ENCODE results near the gene CCL5. TPM values are rescaled to one million over a fixed set of nuclear protein-coding genes. Genes with fewer than 3 reads are reported as not detected.

CCL5 gene
- total RNA-seq, 1 donor = 0.36 TPM

DNA sequence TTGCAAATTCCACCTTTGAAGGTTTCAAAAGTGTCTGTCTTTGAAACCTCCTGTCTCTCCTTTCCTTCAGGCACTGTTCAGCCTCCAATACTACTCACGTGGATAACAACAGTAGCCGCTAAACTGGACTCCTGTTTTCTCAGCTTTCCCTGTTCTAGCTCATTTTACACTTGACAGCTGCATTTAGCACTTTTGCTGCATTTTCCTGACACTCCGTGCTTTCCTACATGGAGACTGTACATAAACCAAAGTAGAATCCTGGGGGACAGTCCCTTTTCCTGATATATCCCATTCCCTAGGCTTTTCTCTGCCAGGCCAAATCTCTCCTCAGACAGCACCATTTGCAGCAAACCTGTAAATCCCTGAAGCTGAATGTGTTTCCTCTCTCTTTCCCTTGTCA lies 3.6 kb downstream of the CCL5 start:
- H2AFZ ChIP-seq (ENCODE audit: low read length) = no peak overlapping the region
- no peak for DNase-seq (ENCODE audit: insufficient read length, low spot score, missing footprints)
- no peaks in the 10 kb centered on the region for H3K9me3 ChIP-seq (ENCODE audit: low read depth, low read length)
- no peaks in the 10 kb centered on the region for H3K79me2 ChIP-seq (ENCODE audit: insufficient read depth, low read length)
- H4K20me1 ChIP-seq (ENCODE audit: insufficient read depth, low read length) = no peaks in the 10 kb centered on the region
- no peak overlapping the region for H3K4me2 ChIP-seq (ENCODE audit: insufficient read depth, low read length)
- TF ChIP-seq, protein P1, sequence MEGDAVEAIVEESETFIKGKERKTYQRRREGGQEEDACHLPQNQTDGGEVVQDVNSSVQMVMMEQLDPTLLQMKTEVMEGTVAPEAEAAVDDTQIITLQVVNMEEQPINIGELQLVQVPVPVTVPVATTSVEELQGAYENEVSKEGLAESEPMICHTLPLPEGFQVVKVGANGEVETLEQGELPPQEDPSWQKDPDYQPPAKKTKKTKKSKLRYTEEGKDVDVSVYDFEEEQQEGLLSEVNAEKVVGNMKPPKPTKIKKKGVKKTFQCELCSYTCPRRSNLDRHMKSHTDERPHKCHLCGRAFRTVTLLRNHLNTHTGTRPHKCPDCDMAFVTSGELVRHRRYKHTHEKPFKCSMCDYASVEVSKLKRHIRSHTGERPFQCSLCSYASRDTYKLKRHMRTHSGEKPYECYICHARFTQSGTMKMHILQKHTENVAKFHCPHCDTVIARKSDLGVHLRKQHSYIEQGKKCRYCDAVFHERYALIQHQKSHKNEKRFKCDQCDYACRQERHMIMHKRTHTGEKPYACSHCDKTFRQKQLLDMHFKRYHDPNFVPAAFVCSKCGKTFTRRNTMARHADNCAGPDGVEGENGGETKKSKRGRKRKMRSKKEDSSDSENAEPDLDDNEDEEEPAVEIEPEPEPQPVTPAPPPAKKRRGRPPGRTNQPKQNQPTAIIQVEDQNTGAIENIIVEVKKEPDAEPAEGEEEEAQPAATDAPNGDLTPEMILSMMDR (IDR thresholded peaks at IDR 0.05; ENCODE audit: extremely low read depth, low read depth, low read length) = no peak
- no peaks in the 10 kb centered on the region for H3K4me1 ChIP-seq (ENCODE audit: insufficient read depth, low read length)
- H3K27ac ChIP-seq (ENCODE audit: low read depth, low read length) = no peak overlapping the region
- H3K27me3 ChIP-seq (ENCODE audit: insufficient read depth, low read length) = no peaks in the 10 kb centered on the region
- H3K4me3 ChIP-seq (ENCODE audit: insufficient read depth, low read length) = no peak overlapping the region
- no peaks in the 10 kb centered on the region for H3K36me3 ChIP-seq (ENCODE audit: insufficient read depth, low read length)

DNA sequence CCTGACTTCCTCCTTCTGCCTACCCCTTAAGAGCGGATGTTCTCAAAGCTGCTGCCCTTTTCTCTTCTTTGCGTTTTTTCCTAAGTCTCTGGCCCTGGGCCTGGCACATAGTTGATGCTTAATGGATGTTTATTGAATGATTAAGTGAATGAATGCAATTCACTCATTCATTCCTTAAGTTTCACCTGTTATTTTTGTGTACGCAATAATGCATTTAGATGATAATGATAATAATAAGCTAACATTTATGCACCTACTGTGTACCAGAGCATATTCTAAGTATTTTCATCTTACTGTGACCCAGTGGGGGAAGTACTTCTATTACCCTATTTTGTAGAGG lies 4.4 kb downstream of the CCL5 start:
- no peaks in the 10 kb centered on the region for H3K4me1 ChIP-seq (ENCODE audit: insufficient read depth, low read length)
- no peak overlapping the region for H3K4me2 ChIP-seq (ENCODE audit: insufficient read depth, low read length)
- DNase-seq (ENCODE audit: insufficient read length, low spot score, missing footprints) = no peak
- H4K20me1 ChIP-seq (ENCODE audit: insufficient read depth, low read length) = no peaks in the 10 kb centered on the region
- H3K36me3 ChIP-seq (ENCODE audit: insufficient read depth, low read length) = no peaks in the 10 kb centered on the region
- no peak overlapping the region for H3K4me3 ChIP-seq (ENCODE audit: insufficient read depth, low read length)
- no peak overlapping the region for H2AFZ ChIP-seq (ENCODE audit: low read length)
- H3K27me3 ChIP-seq (ENCODE audit: insufficient read depth, low read length) = no peaks in the 10 kb centered on the region
- no peaks in the 10 kb centered on the region for H3K79me2 ChIP-seq (ENCODE audit: insufficient read depth, low read length)
- no peaks in the 10 kb centered on the region for H3K9me3 ChIP-seq (ENCODE audit: low read depth, low read length)
- no peak overlapping the region for H3K27ac ChIP-seq (ENCODE audit: low read depth, low read length)
- TF ChIP-seq, protein P1 (IDR thresholded peaks at IDR 0.05; ENCODE audit: extremely low read depth, low read depth, low read length) = no peak

DNA sequence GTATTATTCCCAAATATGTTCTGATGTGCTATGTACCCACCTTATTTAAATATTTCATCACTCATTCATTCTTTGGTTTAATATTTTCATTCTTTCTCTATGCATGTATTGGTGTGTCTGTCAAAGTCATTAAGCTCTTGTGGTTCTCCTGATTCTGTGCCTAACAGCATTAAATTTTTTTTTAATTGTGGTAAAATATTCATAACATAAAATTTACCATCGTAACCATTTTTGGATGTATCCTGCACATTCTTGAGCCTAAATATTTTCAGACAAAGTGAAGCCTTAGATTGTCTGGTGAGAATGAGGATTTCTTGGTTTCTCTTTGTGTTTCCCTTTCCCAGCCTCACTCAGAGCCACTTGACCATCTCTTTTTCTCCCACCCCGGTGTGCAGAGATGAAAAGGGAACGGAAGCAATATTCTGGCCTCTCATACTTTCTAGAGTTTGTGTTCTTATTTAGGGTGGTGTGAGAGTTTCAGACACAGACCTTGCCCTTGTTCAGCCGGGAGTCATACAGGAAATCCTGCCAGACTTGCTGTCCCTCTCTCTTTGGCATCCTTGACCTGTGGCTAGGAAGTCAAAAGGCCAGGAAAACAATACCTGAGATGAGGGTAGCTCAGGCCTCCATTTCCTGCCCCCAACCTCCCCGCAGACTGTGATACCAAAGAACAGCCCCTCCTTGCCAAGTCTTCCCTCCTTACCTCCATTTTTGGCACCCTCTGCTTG lies 4.9 kb downstream of the CCL5 start:
- Histone ChIP-seq H2AFZ (ENCODE audit: low read length) (no peak overlapping the region), H3K4me3 (ENCODE audit: insufficient read depth, low read length) (no peak overlapping the region), H3K4me2 (ENCODE audit: insufficient read depth, low read length) (no peak overlapping the region), H3K36me3 (ENCODE audit: insufficient read depth, low read length) (no peaks in the 10 kb centered on the region), H4K20me1 (ENCODE audit: insufficient read depth, low read length) (no peaks in the 10 kb centered on the region), H3K4me1 (ENCODE audit: insufficient read depth, low read length) (no peaks in the 10 kb centered on the region), H3K79me2 (ENCODE audit: insufficient read depth, low read length) (no peaks in the 10 kb centered on the region), H3K27ac (ENCODE audit: low read depth, low read length) (no peak overlapping the region), H3K27me3 (ENCODE audit: insufficient read depth, low read length) (no peaks in the 10 kb centered on the region), H3K9me3 (ENCODE audit: low read depth, low read length) (no peaks in the 10 kb centered on the region)
- DNase-seq (ENCODE audit: insufficient read length, low spot score, missing footprints) = no peak
- TF ChIP-seq, protein P1 (IDR thresholded peaks at IDR 0.05; ENCODE audit: extremely low read depth, low read depth, low read length) = no peak

DNA sequence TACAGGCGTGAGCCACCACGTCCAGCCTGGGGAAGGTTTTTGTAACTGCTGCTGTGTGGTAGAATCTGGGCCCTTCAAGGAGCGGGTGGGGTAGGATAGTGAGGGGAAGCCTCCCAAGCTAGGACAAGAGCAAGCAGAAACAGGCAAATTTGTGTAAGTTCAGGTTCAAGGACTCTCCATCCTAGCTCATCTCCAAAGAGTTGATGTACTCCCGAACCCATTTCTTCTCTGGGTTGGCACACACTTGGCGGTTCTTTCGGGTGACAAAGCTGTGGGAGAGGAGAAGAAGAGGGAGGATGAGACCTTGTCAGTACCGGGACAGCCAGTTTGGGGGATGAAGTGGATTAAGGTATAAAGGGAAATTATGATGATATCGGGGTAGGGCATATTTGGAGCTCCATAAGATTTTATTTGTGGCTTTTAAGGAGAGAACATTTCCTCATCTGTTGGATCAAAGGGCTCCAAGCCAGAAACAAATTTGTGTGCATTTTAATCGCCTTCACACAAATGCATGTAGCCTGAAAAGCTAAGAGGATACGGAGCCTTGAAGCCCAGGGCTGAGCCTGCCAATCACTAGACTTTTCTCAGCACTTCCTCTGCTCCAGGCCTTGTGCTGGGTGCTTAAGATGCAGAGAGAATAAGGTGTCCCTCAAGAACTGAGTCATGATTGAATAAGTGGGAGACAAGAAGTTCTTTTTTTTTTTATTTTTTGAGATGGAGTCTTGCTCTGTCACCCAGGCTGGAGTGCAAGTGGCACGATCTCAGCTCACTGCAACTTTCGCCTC lies 7.8 kb downstream of the CCL5 start:
- Histone ChIP-seq H3K4me2 (ENCODE audit: insufficient read depth, low read length) (no peak overlapping the region), H3K27ac (ENCODE audit: low read depth, low read length) (no peak overlapping the region), H3K4me1 (ENCODE audit: insufficient read depth, low read length) (no peaks in the 10 kb centered on the region), H3K79me2 (ENCODE audit: insufficient read depth, low read length) (no peaks in the 10 kb centered on the region), H3K27me3 (ENCODE audit: insufficient read depth, low read length) (no peaks in the 10 kb centered on the region), H3K36me3 (ENCODE audit: insufficient read depth, low read length) (no peaks in the 10 kb centered on the region), H3K4me3 (ENCODE audit: insufficient read depth, low read length) (no peak overlapping the region), H2AFZ (ENCODE audit: low read length) (no peak overlapping the region), H4K20me1 (ENCODE audit: insufficient read depth, low read length) (no peaks in the 10 kb centered on the region), H3K9me3 (ENCODE audit: low read depth, low read length) (no peaks in the 10 kb centered on the region)
- TF ChIP-seq, protein P1 (IDR thresholded peaks at IDR 0.05; ENCODE audit: extremely low read depth, low read depth, low read length) = no peak
- no peak for DNase-seq (ENCODE audit: insufficient read length, low spot score, missing footprints)

Data from osteoblast (primary cell).